Progenitor cell of endocrine pancreas (in vitro differentiated cells): ENCODE data around the gene ASB4. TPM values are rescaled to one million over a fixed set of nuclear protein-coding genes. Genes with fewer than 3 reads are reported as not detected.

Experiments
- DNase-seq: peaks from one replicate; pipeline ENCODE4 v3.0.0; 2021; ENCODE audit warnings: low spot score; ENCODE audit not compliant: unreplicated experiment
- H3K27ac Mint-ChIP-seq: 2 replicates; pipeline ENCODE4 v1.8.0; 2021; ENCODE audit warnings: mild to moderate bottlenecking, moderate library complexity, mixed read lengths
- H3K27me3 Mint-ChIP-seq: 2 replicates; pipeline ENCODE4 v1.8.0; 2021; ENCODE audit warnings: mixed read lengths
- H3K36me3 Mint-ChIP-seq: 2 replicates; pipeline ENCODE4 v1.8.0; 2022; ENCODE audit warnings: mixed read lengths; ENCODE audit not compliant: insufficient read depth
- H3K4me1 Mint-ChIP-seq: 2 replicates; pipeline ENCODE4 v1.8.0; 2021; ENCODE audit warnings: low read depth, mixed read lengths
- H3K4me3 Mint-ChIP-seq: 2 replicates; pipeline ENCODE4 v1.8.0; 2021; ENCODE audit warnings: low read depth, mild to moderate bottlenecking, moderate library complexity, mixed read lengths
- H3K9me3 Mint-ChIP-seq: 2 replicates; pipeline ENCODE4 v1.8.0; 2021; ENCODE audit warnings: low read depth, mixed read lengths
- total RNA-seq: library from RNA; stranded (reverse); gene quantifications from 2 replicates; pipeline ENCODE4 v1.2.1, GENCODE V29; 2021
- TF ChIP-seq, protein P1 (sequence below): fragments of 200-600 bp; sonication (generic); IDR thresholded peaks from one replicate; pipeline ENCODE4 v1.5.0; 2021; ENCODE audit warnings: antibody characterized with exemption, mild to moderate bottlenecking; ENCODE audit not compliant: unreplicated experiment

The ASB4 gene
- total RNA-seq, 1 donor from 2014 or later = not detected

DNA sequence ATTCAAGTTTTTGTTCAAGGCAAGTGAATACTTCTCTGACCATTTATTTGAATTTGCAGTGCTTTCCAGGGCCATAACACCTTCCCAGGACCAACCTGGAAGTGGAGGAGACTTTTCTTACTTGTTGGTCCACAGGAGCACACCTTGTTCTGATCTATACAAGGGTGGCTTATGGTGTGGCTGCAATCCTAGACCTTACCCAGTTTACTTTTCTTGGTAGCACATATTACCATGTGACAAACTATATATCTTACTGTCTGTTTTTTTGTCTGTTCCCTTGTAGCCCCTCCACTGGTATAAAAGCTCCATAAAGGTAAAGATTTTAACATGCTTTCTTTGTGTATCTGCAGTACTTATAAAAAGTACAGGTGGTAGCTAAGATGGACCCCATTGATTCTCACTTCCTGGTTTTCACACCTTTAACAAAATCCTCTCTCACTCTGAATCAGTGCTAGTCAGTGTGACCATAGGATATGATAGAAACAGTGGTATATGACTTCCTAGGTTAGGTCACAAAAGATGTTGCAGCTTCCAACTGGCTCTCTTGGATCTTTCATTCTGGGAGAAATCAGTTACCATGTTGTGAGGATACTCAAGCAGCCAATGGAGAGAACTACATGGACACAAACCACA is 5.6 kb upstream of the ASB4 start:
- no peaks in the 10 kb centered on the region for H3K9me3 Mint-ChIP-seq
- H3K27me3 Mint-ChIP-seq = no peaks in the 10 kb centered on the region
- TF ChIP-seq, protein P1, sequence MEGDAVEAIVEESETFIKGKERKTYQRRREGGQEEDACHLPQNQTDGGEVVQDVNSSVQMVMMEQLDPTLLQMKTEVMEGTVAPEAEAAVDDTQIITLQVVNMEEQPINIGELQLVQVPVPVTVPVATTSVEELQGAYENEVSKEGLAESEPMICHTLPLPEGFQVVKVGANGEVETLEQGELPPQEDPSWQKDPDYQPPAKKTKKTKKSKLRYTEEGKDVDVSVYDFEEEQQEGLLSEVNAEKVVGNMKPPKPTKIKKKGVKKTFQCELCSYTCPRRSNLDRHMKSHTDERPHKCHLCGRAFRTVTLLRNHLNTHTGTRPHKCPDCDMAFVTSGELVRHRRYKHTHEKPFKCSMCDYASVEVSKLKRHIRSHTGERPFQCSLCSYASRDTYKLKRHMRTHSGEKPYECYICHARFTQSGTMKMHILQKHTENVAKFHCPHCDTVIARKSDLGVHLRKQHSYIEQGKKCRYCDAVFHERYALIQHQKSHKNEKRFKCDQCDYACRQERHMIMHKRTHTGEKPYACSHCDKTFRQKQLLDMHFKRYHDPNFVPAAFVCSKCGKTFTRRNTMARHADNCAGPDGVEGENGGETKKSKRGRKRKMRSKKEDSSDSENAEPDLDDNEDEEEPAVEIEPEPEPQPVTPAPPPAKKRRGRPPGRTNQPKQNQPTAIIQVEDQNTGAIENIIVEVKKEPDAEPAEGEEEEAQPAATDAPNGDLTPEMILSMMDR = no peak
- H3K27ac Mint-ChIP-seq = no peak overlapping the region
- no peaks in the 10 kb centered on the region for H3K36me3 Mint-ChIP-seq
- no peak overlapping the region for H3K4me3 Mint-ChIP-seq
- DNase-seq = no peak
- H3K4me1 Mint-ChIP-seq = peaks cover 25% of the 10 kb centered on the region

DNA sequence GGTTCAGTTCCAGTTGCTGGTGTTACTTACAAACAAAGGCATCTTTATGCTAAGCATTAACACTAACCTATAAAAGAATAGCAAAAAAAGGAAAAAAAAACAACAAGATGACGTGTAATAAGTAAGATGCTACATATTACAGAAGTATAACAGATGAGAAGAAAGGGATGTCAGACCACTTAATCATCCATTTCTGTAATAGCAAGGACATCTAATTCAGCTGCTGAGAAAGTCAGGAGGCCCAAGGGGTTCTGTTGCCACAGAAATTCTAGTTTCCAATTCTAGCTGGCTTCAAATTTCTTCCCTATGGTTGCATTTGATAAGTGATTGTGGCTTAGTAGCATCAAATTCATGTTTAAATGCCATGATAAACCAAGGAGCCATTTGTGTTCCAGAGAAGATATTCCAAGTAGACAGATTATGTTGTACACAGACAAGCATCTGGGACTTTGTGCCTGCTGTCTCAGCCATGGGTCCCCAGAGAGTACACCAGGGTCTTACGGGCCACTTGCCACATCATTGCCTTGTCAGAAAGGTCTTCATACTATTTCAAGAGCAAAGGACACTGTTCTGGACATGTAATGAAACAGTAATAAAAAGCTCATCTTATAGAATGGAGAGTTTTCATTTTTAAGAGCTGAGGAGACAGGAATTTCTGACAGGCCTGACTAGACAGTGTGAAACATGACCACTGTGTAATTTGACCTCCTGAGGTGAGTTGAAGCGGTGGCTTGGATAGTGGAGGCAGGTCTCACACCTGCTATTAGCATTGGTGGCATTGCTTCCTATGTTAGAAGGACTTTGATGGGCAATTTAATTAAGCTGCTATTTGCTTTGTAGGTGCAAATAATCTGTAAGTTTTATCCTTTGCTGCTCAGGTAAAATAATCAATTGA is 4.2 kb upstream of the ASB4 start:
- no peak for DNase-seq
- no peak overlapping the region for H3K4me3 Mint-ChIP-seq
- no peaks in the 10 kb centered on the region for H3K9me3 Mint-ChIP-seq
- no peaks in the 10 kb centered on the region for H3K36me3 Mint-ChIP-seq
- H3K27ac Mint-ChIP-seq = no peak overlapping the region
- H3K27me3 Mint-ChIP-seq = no peaks in the 10 kb centered on the region
- TF ChIP-seq, protein P1 = no peak
- H3K4me1 Mint-ChIP-seq = peaks cover 20% of the 10 kb centered on the region

DNA sequence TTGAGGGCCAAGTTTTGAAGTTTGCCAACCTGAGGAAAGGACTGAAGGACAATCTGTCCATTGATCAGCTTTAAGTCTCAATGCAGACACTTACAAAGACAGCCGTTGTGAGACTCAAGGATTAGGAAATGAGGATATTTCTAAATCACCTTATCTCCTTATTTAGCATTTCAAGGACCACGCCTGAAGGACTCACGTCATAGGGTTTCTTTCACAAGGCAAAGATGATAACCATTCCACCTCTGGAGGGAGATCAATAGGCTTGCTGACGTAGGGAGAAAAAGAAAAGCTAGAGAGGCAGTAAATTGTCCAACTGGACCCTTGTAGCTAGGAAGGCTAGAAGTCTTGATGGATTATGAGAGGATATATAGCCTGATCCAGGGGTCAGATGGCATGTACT is 3.3 kb upstream of the ASB4 start:
- H3K4me3 Mint-ChIP-seq = no peak overlapping the region
- H3K36me3 Mint-ChIP-seq = no peaks in the 10 kb centered on the region
- H3K27me3 Mint-ChIP-seq = no peaks in the 10 kb centered on the region
- H3K4me1 Mint-ChIP-seq = peaks cover 16% of the 10 kb centered on the region
- no peaks in the 10 kb centered on the region for H3K9me3 Mint-ChIP-seq
- DNase-seq = no peak
- H3K27ac Mint-ChIP-seq = no peak overlapping the region
- TF ChIP-seq, protein P1 = no peak

DNA sequence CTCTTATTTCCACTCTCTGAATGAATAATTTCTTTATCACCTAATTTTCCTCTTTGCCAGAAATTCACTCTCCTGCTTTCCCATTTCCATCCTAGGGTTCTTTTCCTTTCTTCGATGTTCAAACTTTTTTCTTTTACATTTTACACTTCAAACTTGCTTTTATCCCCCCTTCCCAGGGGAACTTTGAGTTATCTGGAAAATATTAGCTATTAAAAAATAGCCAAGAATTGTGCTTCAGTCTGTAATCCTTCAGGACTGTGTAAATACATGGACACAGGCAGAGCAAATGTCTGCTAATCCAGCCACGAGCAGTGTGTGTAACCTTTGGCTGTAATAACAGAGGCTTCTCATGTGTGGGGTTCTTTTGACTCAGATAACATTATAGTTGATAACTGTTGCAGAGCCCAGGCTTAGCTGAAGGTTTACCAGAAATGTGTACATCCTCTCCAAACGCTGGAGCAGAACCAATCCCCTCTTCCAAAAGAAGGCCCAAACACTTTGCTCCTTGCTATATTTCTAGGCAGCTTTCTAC is 4.6 kb downstream of the ASB4 start:
- TF ChIP-seq, protein P1 = no peak
- Mint-ChIP-seq H3K9me3 (no peaks in the 10 kb centered on the region), H3K4me1 (peaks cover 30% of the 10 kb centered on the region), H3K36me3 (no peaks in the 10 kb centered on the region), H3K27ac (no peak overlapping the region), H3K4me3 (no peak overlapping the region), H3K27me3 (no peaks in the 10 kb centered on the region)
- no peak for DNase-seq

DNA sequence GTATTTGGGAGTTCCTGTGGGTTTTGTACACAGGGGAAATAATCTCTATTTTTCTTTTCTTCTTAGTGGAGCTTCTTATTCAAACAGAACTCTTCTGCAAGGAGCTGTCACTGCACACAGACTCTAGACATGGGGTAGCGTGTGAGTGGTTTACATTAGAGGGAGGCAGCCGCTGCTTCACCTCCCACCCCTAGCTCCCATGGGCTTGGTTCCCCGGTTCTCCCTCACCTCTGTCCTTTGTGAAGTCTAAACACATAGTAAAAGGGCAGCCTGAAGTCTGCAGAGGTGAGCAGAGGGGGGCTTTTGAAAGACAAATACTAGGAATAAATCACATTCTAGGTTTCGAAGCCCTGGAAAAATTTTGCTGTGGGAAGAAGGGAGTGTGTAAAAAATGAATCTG is 5.5 kb downstream of the ASB4 start:
- no peak for DNase-seq
- no peaks in the 10 kb centered on the region for H3K27me3 Mint-ChIP-seq
- no peak overlapping the region for H3K27ac Mint-ChIP-seq
- no peaks in the 10 kb centered on the region for H3K9me3 Mint-ChIP-seq
- TF ChIP-seq, protein P1 = no peak
- no peaks in the 10 kb centered on the region for H3K36me3 Mint-ChIP-seq
- no peak overlapping the region for H3K4me3 Mint-ChIP-seq
- peaks cover 30% of the 10 kb centered on the region for H3K4me1 Mint-ChIP-seq
